ENCODE data around the gene NFATC4. TPM values are rescaled to one million over a fixed set of nuclear protein-coding genes. Genes with fewer than 3 reads are reported as not detected.

Gene NFATC4
- total and polyA plus RNA-seq, 2 experiments from 2014 or later: 20.9 to 26.6 TPM

- Histone ChIP-seq H3K36me3 (ENCODE audit: insufficient read depth) (no peaks in the 10 kb centered on the region), H4K20me1 (replicated peaks; ENCODE audit: insufficient read depth) (no peaks in the 10 kb centered on the region), H3K27me3 (ENCODE audit: insufficient read depth) (0 out of 2 replicates have a peak, but pooled peaks cover 11% of the 10 kb centered on the region), H3K4me3 (no peak overlapping the region), H3K4me2 (no peak overlapping the region), H3K4me1 (ENCODE audit: insufficient read depth) (peaks cover 8% of the 10 kb centered on the region; the same call in 1 of the 2 replicates), H3K79me2 (replicated peaks; ENCODE audit: insufficient read depth) (no peaks in the 10 kb centered on the region), H3K27ac (ENCODE audit: low read depth) (no peak overlapping the region), H2AFZ (no peak overlapping the region), H3K9me2 (ENCODE audit: insufficient read depth) (no peaks in the 10 kb centered on the region), H3F3A (replicated peaks; ENCODE audit: low read depth) (no peaks in the 10 kb centered on the region)
- DNase-seq (ENCODE audit: low spot score) (no peak), ATAC-seq (no peak)
- H3K4me1 Mint-ChIP-seq: peaks cover 43% of the 10 kb centered on the region
- peaks cover 6% of the 10 kb centered on the region for H3K27me3 Mint-ChIP-seq (ENCODE audit: insufficient read depth, low read depth, poor library complexity)
- H3K36me3 Mint-ChIP-seq (ENCODE audit: low read depth): no peaks in the 10 kb centered on the region
- no peak overlapping the region for H3K4me3 Mint-ChIP-seq
- H3K9me3 Mint-ChIP-seq: no peaks in the 10 kb centered on the region
- H3K27ac Mint-ChIP-seq: no peak overlapping the region
- TF ChIP-seq JUNB (IDR thresholded peaks at IDR 0.05; ENCODE audit: unreplicated experiment) (no peak), STAT1 (IDR thresholded peaks at IDR 0.05; ENCODE audit: unreplicated experiment) (no peak), EZH2phosphoT487 (IDR thresholded peaks at IDR 0.05; ENCODE audit: unreplicated experiment) (no peak), POLR2AphosphoS5 (IDR thresholded peaks at IDR 0.05; ENCODE audit: low read depth) (no peak), ETS1 (IDR thresholded peaks at IDR 0.05) (no peak), ZNF114 (CRISPR knock-in tag; IDR thresholded peaks at IDR 0.05) (no peak), CTCF (conservative IDR thresholded peaks at IDR 0.05; ENCODE audit: low read depth in 2 of 2) (no peak), EZH2 (IDR thresholded peaks at IDR 0.05; ENCODE audit: low read depth, unreplicated experiment) (no peak), NANOG (IDR thresholded peaks at IDR 0.05; ENCODE audit: borderline replicate concordance) (no peak), CREB1 (CRISPR knock-in tag; IDR thresholded peaks at IDR 0.05; ENCODE audit: low read depth) (no peak), REST (IDR thresholded peaks at IDR 0.05; ENCODE audit: unreplicated experiment) (no peak), ZNF462 (CRISPR knock-in tag; IDR thresholded peaks at IDR 0.05) (no peak), ZNF331 (CRISPR knock-in tag; IDR thresholded peaks at IDR 0.05; ENCODE audit: low read depth) (no peak)
These were observed 35.5 kb downstream of the NFATC4 start for GRCh38 chr14:24403294-24403998.

Measured in GM23338 (cell line).